Measurements from ENCODE around the gene NCKAP5. TPM values are rescaled to one million over a fixed set of nuclear protein-coding genes. Genes with fewer than 3 reads are reported as not detected.
A peak's percentile ranks its signal among the peaks of the same experiment; 100 is the strongest.

Gene NCKAP5
- polyA plus RNA-seq, 3 donors, result not detected

DNA sequence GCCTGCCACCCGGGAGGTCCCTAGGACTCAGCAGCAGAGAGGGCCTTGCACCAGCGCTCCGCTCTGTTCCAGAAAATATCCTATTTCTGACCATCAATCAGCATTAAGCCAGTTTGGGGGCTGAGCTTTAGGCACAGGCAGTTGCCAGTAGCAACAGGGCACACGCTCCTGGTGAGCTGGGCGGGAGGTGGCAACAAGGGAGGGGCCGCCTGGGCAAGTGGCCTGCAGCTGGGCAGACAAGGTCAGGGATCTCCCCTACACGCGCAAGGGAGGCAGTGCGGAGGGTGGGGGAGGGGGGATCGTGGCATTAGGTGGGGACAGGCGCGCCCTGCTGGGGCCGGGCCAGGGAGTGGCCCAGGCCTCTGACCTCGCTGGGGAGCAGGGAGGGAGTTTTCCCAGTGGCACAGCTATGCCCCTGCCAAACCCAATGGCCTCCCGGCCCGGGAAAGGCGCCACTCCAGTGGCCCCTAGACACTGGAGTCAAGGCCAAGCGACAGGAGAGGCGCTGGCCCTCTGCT, 302.8 kb downstream of the NCKAP5 start:
- no peak overlapping the region for H3K4me3 ChIP-seq (replicated peaks in 1 of 3; ENCODE audit: low read depth in 2 of 3, low read length in 3 of 3)
- no peak overlapping the region for H3K4me2 ChIP-seq (replicated peaks; ENCODE audit: extremely low read depth, low read length, poor library complexity, severe bottlenecking)
- intact Hi-C loops (cut with micrococcal nuclease), result no loop called here
- no peaks in the 10 kb centered on the region for H3K79me2 ChIP-seq (ENCODE audit: insufficient read depth, low read length)
- DNase-seq, result no peak
- H2AFZ ChIP-seq (ENCODE audit: insufficient read depth, low read depth, low read length, poor library complexity, severe bottlenecking), result no peak overlapping the region
- peaks cover 0 to 27% of the 10 kb centered on the region in 2 donors for H3K27me3 ChIP-seq (ENCODE audit: control insufficient read depth in 2 of 2, insufficient read depth in 2 of 2, low read length in 2 of 2)
- H3K36me3 ChIP-seq (replicated peaks in 1 of 2; ENCODE audit: control insufficient read depth in 1 of 2, insufficient read depth in 2 of 2, low read length in 2 of 2), result no peaks in the 10 kb centered on the region
- H3K27ac Mint-ChIP-seq, result no peak overlapping the region
- no peaks in the 10 kb centered on the region for H3K9me3 ChIP-seq (replicated peaks in 1 of 2; ENCODE audit: control insufficient read depth in 1 of 2, insufficient read depth in 1 of 2, low read length in 2 of 2)
- peak overlapping the region in 1 of 2 donors; percentile 60 for H3K4me3 Mint-ChIP-seq
- H3K27me3 Mint-ChIP-seq (ENCODE audit: low read depth in 3 of 3), result peaks cover 17 to 30% (median 27%) of the 10 kb centered on the region in 3 donors
- H3K4me1 Mint-ChIP-seq, result no peaks in the 10 kb centered on the region
- H4K20me1 ChIP-seq (ENCODE audit: insufficient read depth, low read length), result no peaks in the 10 kb centered on the region
- no peak for TF ChIP-seq CTCF (IDR thresholded peaks at IDR 0.05)
- H3K36me3 Mint-ChIP-seq, result no peaks in the 10 kb centered on the region
- no peak overlapping the region for H3K27ac ChIP-seq (ENCODE audit: low read depth in 1 of 2, low read length in 2 of 2)
- WGBS (ENCODE audit: insufficient coverage), result 6% methylated on average over 15 of the region's 19 CpGs
- peaks cover 0 to 5% (median 0%) of the 10 kb centered on the region in 7 donors for H3K9me3 Mint-ChIP-seq
- H3K9ac ChIP-seq (ENCODE audit: insufficient read depth, low read length, poor library complexity, severe bottlenecking), result no peak overlapping the region
- H3K4me1 ChIP-seq (ENCODE audit: control insufficient read depth in 1 of 2, insufficient read depth in 2 of 2, low read length in 2 of 2), result no peaks in the 10 kb centered on the region

- Histone ChIP-seq H4K20me1 (ENCODE audit: insufficient read depth, low read length) (no peaks in the 10 kb centered on the region), H3K9ac (ENCODE audit: insufficient read depth, low read length, poor library complexity, severe bottlenecking) (no peak overlapping the region), H3K4me2 (replicated peaks; ENCODE audit: extremely low read depth, low read length, poor library complexity, severe bottlenecking) (no peak overlapping the region), H3K4me1 (ENCODE audit: control insufficient read depth in 1 of 2, insufficient read depth in 2 of 2, low read length in 2 of 2) (no peaks in the 10 kb centered on the region), H3K9me3 (replicated peaks in 1 of 2; ENCODE audit: control insufficient read depth in 1 of 2, insufficient read depth in 1 of 2, low read length in 2 of 2) (no peaks in the 10 kb centered on the region), H3K4me3 (replicated peaks in 1 of 3; ENCODE audit: low read depth in 2 of 3, low read length in 3 of 3) (no peak overlapping the region), H3K36me3 (replicated peaks in 1 of 2; ENCODE audit: control insufficient read depth in 1 of 2, insufficient read depth in 2 of 2, low read length in 2 of 2) (no peaks in the 10 kb centered on the region), H2AFZ (ENCODE audit: insufficient read depth, low read depth, low read length, poor library complexity, severe bottlenecking) (no peak overlapping the region), H3K27ac (ENCODE audit: low read depth in 1 of 2, low read length in 2 of 2) (no peak overlapping the region), H3K27me3 (ENCODE audit: control insufficient read depth in 2 of 2, insufficient read depth in 2 of 2, low read length in 2 of 2) (peaks cover 0 to 27% of the 10 kb centered on the region in 2 donors), H3K79me2 (ENCODE audit: insufficient read depth, low read length) (no peaks in the 10 kb centered on the region)
- no peak for DNase-seq
- H3K9me3 Mint-ChIP-seq, result peaks cover 0 to 5% (median 0%) of the 10 kb centered on the region in 7 donors
- no peak overlapping the region for H3K27ac Mint-ChIP-seq
- no peaks in the 10 kb centered on the region for H3K4me1 Mint-ChIP-seq
- intact Hi-C loops (cut with micrococcal nuclease), result no loop called here
- 17% methylated on average over 6 of the region's 7 CpGs for WGBS (ENCODE audit: insufficient coverage)
- H3K27me3 Mint-ChIP-seq (ENCODE audit: low read depth in 3 of 3), result peaks cover 17 to 30% (median 27%) of the 10 kb centered on the region in 3 donors
- no peak for TF ChIP-seq CTCF (IDR thresholded peaks at IDR 0.05)
- H3K36me3 Mint-ChIP-seq, result no peaks in the 10 kb centered on the region
- peak overlapping the region in 1 of 2 donors; percentile 54 for H3K4me3 Mint-ChIP-seq
Observed at GRCh38 chr2:133264989-133265401, 303.3 kb downstream of the NCKAP5 start.
